Thymus (tissue), 11 donors: Measurements from ENCODE around the gene MCIDAS. TPM values are rescaled to one million over a fixed set of nuclear protein-coding genes. Genes with fewer than 3 reads are reported as not detected.

Experiments used
- DNase-seq, 9 donors: peaks; one replicate each; pipeline ENCODE4 v3.0.0-alpha.2; 2013; ENCODE audit warnings: low spot score in 9 of 9, low read depth in 6 of 9, missing footprints in 1 of 9
- H3K27ac ChIP-seq, 2 donors: one replicate each; pipeline ENCODE4 v1.5.1; 2013; ENCODE audit warnings: control low read depth in 1 of 2, low read depth in 1 of 2, low read length in 1 of 2, mild to moderate bottlenecking in 1 of 2, moderate library complexity in 1 of 2
- H3K27me3 ChIP-seq, 2 donors: one replicate each; pipeline ENCODE4 v1.5.1; 2013; ENCODE audit warnings: low read length in 1 of 2; ENCODE audit not compliant: control insufficient read depth in 2 of 2, insufficient read depth in 1 of 2
- H3K36me3 ChIP-seq, 2 donors: one replicate each; pipeline ENCODE4 v1.5.1; 2013; ENCODE audit warnings: low read length in 1 of 2, mild to moderate bottlenecking in 1 of 2, moderate library complexity in 1 of 2; ENCODE audit not compliant: control insufficient read depth in 2 of 2, insufficient read depth in 2 of 2
- H3K4me1 ChIP-seq, 2 donors: one replicate each; pipeline ENCODE4 v1.5.1; 2013; ENCODE audit warnings: low read length in 2 of 2; ENCODE audit not compliant: control insufficient read depth in 2 of 2, insufficient read depth in 2 of 2
- H3K4me3 ChIP-seq, 2 donors: one replicate each; pipeline ENCODE4 v1.5.1; 2013; ENCODE audit warnings: low read length in 2 of 2, control low read depth in 1 of 2, mild to moderate bottlenecking in 1 of 2
- H3K9me3 ChIP-seq, 2 donors: one replicate each; pipeline ENCODE4 v1.5.1; 2013; ENCODE audit warnings: low read length in 1 of 2, mild to moderate bottlenecking in 1 of 2; ENCODE audit not compliant: control insufficient read depth in 2 of 2, insufficient read depth in 1 of 2
- WGBS: extraction: QIAGEN DNeasy Blood & Tissue Kit; methylation state at CpG from one replicate; pipeline ENCODE4 v1.1.7; 2013; 5-methylcytosine and 5-hydroxymethylcytosine counted together
- polyA plus RNA-seq: library from polyadenylated mRNA; stranded (reverse); fragments of 200-250 nt; gene quantifications from one replicate; pipeline ENCODE4 v1.2.3, GENCODE V29; 2013
- total RNA-seq: library from RNA; stranded (reverse); fragments of 120-200 nt; gene quantifications from one replicate; pipeline ENCODE4 v1.2.4, GENCODE V29; 2013
- donor health status: healthy.

The MCIDAS gene
- total and polyA plus RNA-seq, 2 donors = 0.11 TPM; not detected in 1

GRCh38 chr5:55225346-55225745 is 1.8 kb downstream of the MCIDAS start:
- Histone ChIP-seq H3K9me3 (peaks cover 1 to 6% of the 10 kb centered on the region in 2 donors), H3K27ac (no peak overlapping the region), H3K4me3 (no peak overlapping the region), H3K36me3 (no peaks in the 10 kb centered on the region), H3K27me3 (peaks cover 89 to 100% of the 10 kb centered on the region in 2 donors), H3K4me1 (peaks cover 13 to 40% of the 10 kb centered on the region in 2 donors)
- no peak for DNase-seq

GRCh38 chr5:55223812-55224240 is 3.3 kb downstream of the MCIDAS start:
- Histone ChIP-seq H3K27me3 (peaks cover 86 to 100% of the 10 kb centered on the region in 2 donors), H3K9me3 (peaks cover 1 to 8% of the 10 kb centered on the region in 2 donors), H3K4me1 (peaks cover 13 to 42% of the 10 kb centered on the region in 2 donors), H3K27ac (no peak overlapping the region), H3K4me3 (no peak overlapping the region), H3K36me3 (no peaks in the 10 kb centered on the region)
- WGBS = 24% methylated on average over 7 of the region's 7 CpGs
- DNase-seq = no peak

- Histone ChIP-seq H3K27me3 (peaks cover 80 to 100% of the 10 kb centered on the region in 2 donors), H3K4me3 (no peak overlapping the region)
Observed at GRCh38 chr5:55222985-55223811, 3.9 kb downstream of the MCIDAS start.

GRCh38 chr5:55222092-55222984 is 4.8 kb downstream of the MCIDAS start:
- H3K4me1 ChIP-seq = peaks cover 13 to 38% of the 10 kb centered on the region in 2 donors
- H3K27me3 ChIP-seq = peaks cover 73 to 100% of the 10 kb centered on the region in 2 donors
- no peak for DNase-seq
- H3K36me3 ChIP-seq = no peaks in the 10 kb centered on the region
- no peak overlapping the region for H3K4me3 ChIP-seq
- WGBS = 19% methylated on average over 30 of the region's 30 CpGs
- no peak overlapping the region for H3K27ac ChIP-seq
- H3K9me3 ChIP-seq = peaks cover 1 to 8% of the 10 kb centered on the region in 2 donors

More at GRCh38 chr5:55222985-55223811, 3.9 kb downstream of the MCIDAS start:
- Histone ChIP-seq H3K27ac (no peak overlapping the region), H3K9me3 (peaks cover 1 to 8% of the 10 kb centered on the region in 2 donors), H3K36me3 (no peaks in the 10 kb centered on the region), H3K4me1 (peaks cover 13 to 42% of the 10 kb centered on the region in 2 donors)
- DNase-seq = peak in 1 of 9 donors; percentile 33
- WGBS = 3% methylated on average over 61 of the region's 61 CpGs

- Histone ChIP-seq H3K36me3 (no peaks in the 10 kb centered on the region), H3K27ac (no peak overlapping the region), H3K4me1 (peaks cover 3 to 24% of the 10 kb centered on the region in 2 donors), H3K27me3 (peaks cover 59 to 89% of the 10 kb centered on the region in 2 donors), H3K9me3 (peaks cover 1 to 8% of the 10 kb centered on the region in 2 donors), H3K4me3 (peak overlapping the region; percentile 18 to 28)
- peak in 1 of 9 donors; percentile 35 for DNase-seq
- WGBS = 5% methylated on average over 62 of the region's 62 CpGs
Observed at GRCh38 chr5:55220433-55221185, 6.5 kb downstream of the MCIDAS start.

- peaks cover 51 to 80% of the 10 kb centered on the region in 2 donors for H3K27me3 ChIP-seq
- 94% methylated on average over 3 of the region's 3 CpGs for WGBS
- no peak overlapping the region for H3K27ac ChIP-seq
Observed at GRCh38 chr5:55219770-55220169, 7.3 kb downstream of the MCIDAS start.

GRCh38 chr5:55218967-55219366 is 8.1 kb downstream of the MCIDAS start:
- no peak overlapping the region for H3K27ac ChIP-seq
- H3K4me3 ChIP-seq = no peak overlapping the region
- H3K4me1 ChIP-seq = peaks cover 3 to 24% of the 10 kb centered on the region in 2 donors
- peaks cover 1 to 8% of the 10 kb centered on the region in 2 donors for H3K9me3 ChIP-seq
- H3K27me3 ChIP-seq = peaks cover 43 to 75% of the 10 kb centered on the region in 2 donors
- DNase-seq = no peak
- H3K36me3 ChIP-seq = no peaks in the 10 kb centered on the region
- 58% methylated on average over 4 of the region's 4 CpGs for WGBS

More at GRCh38 chr5:55219770-55220169, 7.3 kb downstream of the MCIDAS start:
- DNase-seq = no peak
- no peaks in the 10 kb centered on the region for H3K36me3 ChIP-seq
- H3K4me1 ChIP-seq = peaks cover 3 to 24% of the 10 kb centered on the region in 2 donors
- peaks cover 1 to 8% of the 10 kb centered on the region in 2 donors for H3K9me3 ChIP-seq
- H3K4me3 ChIP-seq = no peak overlapping the region

- Histone ChIP-seq H3K36me3 (no peaks in the 10 kb centered on the region), H3K4me1 (no peaks in the 10 kb centered on the region), H3K9me3 (no peaks in the 10 kb centered on the region), H3K27me3 (peaks cover 0 to 15% of the 10 kb centered on the region in 2 donors), H3K4me3 (no peak overlapping the region), H3K27ac (no peak overlapping the region)
- no peak for DNase-seq
- WGBS = 94% methylated on average over 2 of the region's 2 CpGs
Observed at GRCh38 chr5:55211184-55211874, 15.8 kb downstream of the MCIDAS start.
